K562 (cell line): Measurements from ENCODE around the gene BORCS8. TPM values are rescaled to one million over a fixed set of nuclear protein-coding genes. Genes with fewer than 3 reads are reported as not detected.

Source experiments
- AFF1 ChIP-seq, 2 experiments: fragments of 450-650 bp; IDR thresholded peaks; 2 replicates each; pipeline ENCODE4 v1.6.1; 2018; ENCODE audit warnings: mild to moderate bottlenecking in 2 of 2, low read depth in 1 of 2; ENCODE audit not compliant: partially characterized antibody in 2 of 2
- ARNT ChIP-seq, 2 experiments: fragments of 450-650 bp; IDR thresholded peaks; 2 replicates each; pipeline ENCODE4 v1.6.1; 2016; ENCODE audit warnings: mild to moderate bottlenecking in 1 of 2
- CBX5 ChIP-seq: IDR thresholded peaks from 2 replicates; pipeline ENCODE4 v1.6.1; 2014; ENCODE audit warnings: low read depth, borderline replicate concordance
- CEBPZ ChIP-seq: fragments of 150-350 bp; IDR thresholded peaks from 2 replicates; pipeline ENCODE4 v1.6.1; 2014; ENCODE audit warnings: low read depth, mild to moderate bottlenecking, low read length, borderline replicate concordance
- COPS2 ChIP-seq: fragments of 450-650 bp; conservative IDR thresholded peaks from 2 replicates; pipeline ENCODE4 v1.6.1; 2016; ENCODE audit warnings: mild to moderate bottlenecking, moderate library complexity
- CREBBP ChIP-seq: IDR thresholded peaks from one replicate; pipeline ENCODE4 v1.6.1; 2012; ENCODE audit warnings: low read depth, mild to moderate bottlenecking, control low read depth, inconsistent platforms, low read length
- MBD2 ChIP-seq: sonication (generic); IDR thresholded peaks from 2 replicates; pipeline ENCODE4 v1.6.1; 2016; ENCODE audit warnings: low read depth, borderline replicate concordance
- MCM2 ChIP-seq: fragments of 450-650 bp; IDR thresholded peaks from 2 replicates; pipeline ENCODE4 v1.6.1; 2017; ENCODE audit warnings: low read depth, mild to moderate bottlenecking
- POLR2A ChIP-seq: fragments of 450-650 bp; conservative IDR thresholded peaks from 2 replicates; pipeline ENCODE4 v1.6.1; 2016
- POU5F1 ChIP-seq: fragments of 150-350 bp; IDR thresholded peaks from 2 replicates; pipeline ENCODE4 v1.6.1; 2014; ENCODE audit warnings: borderline replicate concordance, low read length, low read depth, mild to moderate bottlenecking; ENCODE audit not compliant: partially characterized antibody
- RBM14 ChIP-seq: fragments of 200-400 bp; formaldehyde crosslinking; IDR thresholded peaks from 2 replicates; pipeline ENCODE4 v1.6.1; 2018; ENCODE audit warnings: low read depth, mild to moderate bottlenecking, low read length, moderate library complexity, borderline replicate concordance; ENCODE audit not compliant: insufficient read depth
- SOX6 ChIP-seq: fragments of 450-650 bp; IDR thresholded peaks from 2 replicates; pipeline ENCODE4 v1.6.1; 2014; ENCODE audit warnings: mild to moderate bottlenecking
- ZBTB43 ChIP-seq: sonication (generic); formaldehyde crosslinking; IDR thresholded peaks from 2 replicates; pipeline ENCODE4 v1.8.0; 2023; ENCODE audit warnings: mild to moderate bottlenecking, missing genetic modification reagents
- ZNF232 ChIP-seq: sonication (generic); formaldehyde crosslinking; IDR thresholded peaks from 2 replicates; pipeline ENCODE4 v1.8.0; 2022; ENCODE audit warnings: mild to moderate bottlenecking, missing genetic modification reagents
- ZNF398 ChIP-seq: fragments of 250-450 bp; sonication (Bioruptor Pico); IDR thresholded peaks from 2 replicates; pipeline ENCODE4 v1.8.0; 2021; ENCODE audit warnings: moderate library complexity, mild to moderate bottlenecking, inconsistent platforms
- polyA plus RNA-seq, 8 experiments: library from polyadenylated mRNA; depleted of rRNA in 4 of 8; stranded (reverse) in 5 of 8; unstranded in 3 of 8; fragments of >200 nt; fragmentation: Nextera tagmentation in 2 of 8; fragmentation: Illumina TruSeq in 1 of 8; extraction: Ambion mirVana in 2 of 8; extraction: Trizol in 1 of 8; gene quantifications; 2 replicates each; pipeline versions ENCODE4 v1.2.1 to v1.2.3, GENCODE V29; 2011 to 2014; ENCODE audit warnings: inconsistent platforms in 1 of 8, missing spikeins in 1 of 8
- total RNA-seq, 7 experiments: library from RNA; depleted of rRNA in 6 of 7; stranded (reverse); fragments of >200 nt in 6 of 7; fragmentation: Illumina TruSeq in 2 of 7; extraction: Trizol in 2 of 7; gene quantifications; 2 replicates each; pipeline versions ENCODE4 v1.2.1 to v1.2.3, GENCODE V29; 2011 to 2021; ENCODE audit warnings: low replicate concordance in 1 of 7

The BORCS8 gene
- total and polyA plus RNA-seq, 9 of the 15 experiments (the other 6 are each of a cell fraction or from before 2014, with no cell fraction given) = 4.6 to 33.6 (median 16.3) TPM

- TF ChIP-seq AFF1 (IDR thresholded peaks at IDR 0.05; ENCODE audit: low read depth in 1 of 2, partially characterized antibody in 2 of 2) (no peak), SOX6 (no peak), ZBTB43 (CRISPR knock-in tag) (no peak), POLR2A (peak; percentile 78), MBD2 (0 out of 2 replicates have a peak, but pooled peaks have one; percentile 38), COPS2 (no peak), CREBBP (no peak), ARNT (IDR thresholded peaks at IDR 0.05) (0 out of 4 replicates have a peak, but pooled peaks of 1 of the 2 experiments have one; percentile 22), CBX5 (no peak), RBM14 (no peak), ZNF232 (CRISPR knock-in tag) (no peak), CEBPZ (no peak), ZNF398 (no peak), MCM2 (no peak), POU5F1 (no peak)
Observed at GRCh38 chr19:19203012-19203856, 11.3 kb upstream of the BORCS8 start, which contains the start of gene NR2C2AP (continued).
